Lower lobe of right lung (tissue), 2 donors: ENCODE results near the gene NUMB. TPM values are rescaled to one million over a fixed set of nuclear protein-coding genes. Genes with fewer than 3 reads are reported as not detected.

Source experiments
- ATAC-seq, 2 donors: fragments of 200-7000 bp; cut with Tn5 transposase; one replicate each; pipeline ENCODE4 v1.9.1; 2020 to 2022; ENCODE audit warnings: mild to moderate bottlenecking in 2 of 2, moderate library complexity in 2 of 2
- DNase-seq: peaks from one replicate; pipeline ENCODE4 v3.0.0-alpha.2; 2020
- H3K27ac ChIP-seq: fragments of 200-600 bp; one replicate; pipeline ENCODE4 v1.8.0; 2022
- H3K27me3 ChIP-seq: fragments of 200-600 bp; one replicate; pipeline ENCODE4 v1.8.0; 2022; ENCODE audit warnings: low read depth
- H3K36me3 ChIP-seq: fragments of 200-600 bp; one replicate; pipeline ENCODE4 v1.8.0; 2022; ENCODE audit warnings: mild to moderate bottlenecking
- H3K4me1 ChIP-seq: fragments of 200-600 bp; one replicate; pipeline ENCODE4 v1.8.0; 2022
- H3K4me3 ChIP-seq: fragments of 200-600 bp; one replicate; pipeline ENCODE4 v1.8.0; 2022; ENCODE audit warnings: mild to moderate bottlenecking
- H3K9me3 ChIP-seq: fragments of 200-600 bp; one replicate; pipeline ENCODE4 v1.8.0; 2022
- CTCF ChIP-seq: fragments of 200-600 bp; IDR thresholded peaks from one replicate; pipeline ENCODE4 v1.8.0; 2022; ENCODE audit warnings: antibody characterized with exemption, mild to moderate bottlenecking
- intact Hi-C: fragments of 100-400 bp; cut with DNase I; formaldehyde crosslinking; loops from one replicate; pipeline ENCODE4 v1.11.0; 2022
- total RNA-seq: library from RNA; stranded (reverse); fragmentation: NEBNext Ultra II Directional; extraction: Animal tissue kit (Norgen Biotek cat#: 25700); gene quantifications from one replicate; pipeline ENCODE4 v1.2.1, GENCODE V29; 2021
- donor health status: DM: no; HTN: yes; CAD: no; lungs with severe emphysema.

Gene NUMB
- total RNA-seq, 1 donor from 2014 or later, result 126 TPM

DNA sequence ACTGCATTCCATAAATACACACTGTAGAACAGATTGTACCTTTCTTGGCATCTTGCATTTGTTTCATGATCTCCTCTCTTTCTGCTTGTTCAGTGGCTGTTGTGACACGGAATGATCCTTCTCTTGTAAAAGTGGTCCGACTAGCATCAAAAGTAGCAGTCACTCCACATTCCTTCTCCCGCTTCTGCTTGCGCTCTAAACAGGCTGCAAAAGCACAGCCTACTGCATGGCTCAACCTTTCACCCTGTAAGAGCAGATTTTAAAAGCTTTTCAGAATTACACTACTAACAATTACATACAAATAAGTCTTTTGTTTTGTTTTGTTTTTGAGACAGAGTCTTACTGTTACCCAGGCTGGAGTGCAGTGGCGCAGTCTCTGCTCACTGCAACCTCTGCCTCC is 171.3 kb downstream of the NUMB start:
- no peak overlapping the region for H3K4me3 ChIP-seq
- H3K27me3 ChIP-seq, result no peaks in the 10 kb centered on the region
- no peaks in the 10 kb centered on the region for H3K9me3 ChIP-seq
- H3K36me3 ChIP-seq, result peaks cover 87% of the 10 kb centered on the region
- ATAC-seq, result peak; percentile 38 to 69
- peaks cover 3% of the 10 kb centered on the region for H3K4me1 ChIP-seq
- H3K27ac ChIP-seq, result no peak overlapping the region
- TF ChIP-seq CTCF, result no peak
- intact Hi-C loops, result no loop called here
- DNase-seq, result no peak

GRCh38 chr14:73286598-73286997 is 171.7 kb downstream of the NUMB start:
- DNase-seq (no peak), ATAC-seq (no peak)
- Histone ChIP-seq H3K4me3 (no peak overlapping the region), H3K4me1 (peaks cover 3% of the 10 kb centered on the region), H3K27ac (no peak overlapping the region), H3K9me3 (no peaks in the 10 kb centered on the region), H3K36me3 (peaks cover 87% of the 10 kb centered on the region), H3K27me3 (no peaks in the 10 kb centered on the region)
- intact Hi-C loops, result no loop called here
- no peak for TF ChIP-seq CTCF

GRCh38 chr14:73285979-73286378 is 172.4 kb downstream of the NUMB start:
- H3K27me3 ChIP-seq, result no peaks in the 10 kb centered on the region

DNA sequence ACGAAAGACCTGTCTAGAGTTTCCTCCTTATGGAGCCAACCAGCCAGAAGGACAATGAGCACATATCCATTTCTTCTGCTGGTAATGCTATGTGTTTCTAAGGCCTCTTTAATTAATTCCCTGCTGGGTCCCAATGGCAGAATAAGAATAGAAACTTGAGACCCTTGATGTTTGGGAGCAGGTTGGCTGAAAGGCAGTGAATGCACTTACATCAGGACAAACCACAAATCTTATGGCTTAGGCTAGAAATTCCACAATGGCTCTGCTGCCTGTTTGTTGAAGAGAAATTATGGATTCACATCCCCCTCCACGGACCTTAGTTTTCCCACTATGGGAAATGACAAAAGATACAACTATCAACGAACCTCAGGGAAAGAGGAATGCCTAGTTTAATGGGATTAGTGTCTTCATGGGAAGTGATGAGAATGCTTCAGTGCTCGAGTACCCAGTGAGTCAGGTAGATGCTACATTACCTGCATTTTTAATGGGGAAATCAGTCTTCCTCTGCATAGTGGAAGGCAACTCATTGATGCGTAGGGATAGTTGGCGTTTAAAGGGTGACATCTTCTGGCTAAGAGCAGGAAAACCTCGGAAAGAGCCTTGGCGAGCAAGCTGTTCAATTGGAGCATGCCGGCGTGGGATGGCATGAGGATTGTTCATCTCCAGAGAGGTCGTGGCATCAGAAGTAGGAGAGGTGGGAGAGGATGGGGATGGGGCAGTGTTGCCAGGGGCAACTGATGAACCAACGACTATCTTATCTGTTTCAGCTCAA is 174.6 kb downstream of the NUMB start:
- no peaks in the 10 kb centered on the region for H3K9me3 ChIP-seq
- no peak for ATAC-seq
- no peak overlapping the region for H3K27ac ChIP-seq
- H3K36me3 ChIP-seq, result peaks cover 94% of the 10 kb centered on the region
- intact Hi-C loops, result no loop called here
- no peak for DNase-seq
- no peak overlapping the region for H3K4me3 ChIP-seq
- TF ChIP-seq CTCF, result no peak
- no peaks in the 10 kb centered on the region for H3K27me3 ChIP-seq
- H3K4me1 ChIP-seq, result peaks cover 3% of the 10 kb centered on the region

More at GRCh38 chr14:73285979-73286378, 172.4 kb downstream of the NUMB start:
- no peak for TF ChIP-seq CTCF
- DNase-seq (no peak), ATAC-seq (no peak)
- Histone ChIP-seq H3K4me1 (peaks cover 3% of the 10 kb centered on the region), H3K4me3 (no peak overlapping the region), H3K36me3 (peaks cover 87% of the 10 kb centered on the region), H3K9me3 (no peaks in the 10 kb centered on the region), H3K27ac (no peak overlapping the region)
- intact Hi-C loops, result no loop called here

GRCh38 chr14:73280903-73281302 is 177.4 kb downstream of the NUMB start:
- ATAC-seq (no peak), DNase-seq (no peak)
- Histone ChIP-seq H3K27me3 (no peaks in the 10 kb centered on the region), H3K9me3 (no peaks in the 10 kb centered on the region), H3K27ac (no peak overlapping the region), H3K36me3 (peaks cover 97% of the 10 kb centered on the region), H3K4me1 (no peaks in the 10 kb centered on the region), H3K4me3 (no peak overlapping the region)
- TF ChIP-seq CTCF, result no peak
- intact Hi-C loops, result no loop called here
